Measurements from ENCODE around the gene RNF115.

Gene RNF115

DNA sequence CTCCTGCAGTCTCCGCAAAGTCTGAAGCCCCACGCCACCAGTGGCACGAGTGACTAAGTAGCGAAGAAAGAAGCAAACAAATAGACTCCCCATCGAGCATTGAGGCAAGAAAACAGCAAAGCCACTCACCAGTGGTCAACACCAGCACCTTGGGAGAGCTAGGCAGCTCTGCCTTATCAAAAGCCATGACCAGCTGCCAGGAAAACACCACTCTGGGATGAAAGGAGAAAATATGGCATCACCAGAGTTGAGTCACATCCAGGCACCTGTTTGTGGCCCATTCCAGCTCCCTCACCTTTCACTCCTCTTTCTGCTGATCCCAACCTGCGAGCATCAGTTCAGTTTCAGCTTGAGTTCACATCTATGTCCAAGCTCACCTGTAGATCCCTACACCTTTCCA, 134.0 kb downstream of the RNF115 start:
- Histone ChIP-seq H3K4me1 (peaks cover 0 to 5% (median 0%) of the 10 kb centered on the region in 4 donors), H3K36me3 (no peaks in the 10 kb centered on the region), H3K27me3 (no peaks in the 10 kb centered on the region), H3K9me3 (no peaks in the 10 kb centered on the region), H3K27ac (no peak overlapping the region), H3K4me3 (no peak overlapping the region)
- TF ChIP-seq, protein P1, sequence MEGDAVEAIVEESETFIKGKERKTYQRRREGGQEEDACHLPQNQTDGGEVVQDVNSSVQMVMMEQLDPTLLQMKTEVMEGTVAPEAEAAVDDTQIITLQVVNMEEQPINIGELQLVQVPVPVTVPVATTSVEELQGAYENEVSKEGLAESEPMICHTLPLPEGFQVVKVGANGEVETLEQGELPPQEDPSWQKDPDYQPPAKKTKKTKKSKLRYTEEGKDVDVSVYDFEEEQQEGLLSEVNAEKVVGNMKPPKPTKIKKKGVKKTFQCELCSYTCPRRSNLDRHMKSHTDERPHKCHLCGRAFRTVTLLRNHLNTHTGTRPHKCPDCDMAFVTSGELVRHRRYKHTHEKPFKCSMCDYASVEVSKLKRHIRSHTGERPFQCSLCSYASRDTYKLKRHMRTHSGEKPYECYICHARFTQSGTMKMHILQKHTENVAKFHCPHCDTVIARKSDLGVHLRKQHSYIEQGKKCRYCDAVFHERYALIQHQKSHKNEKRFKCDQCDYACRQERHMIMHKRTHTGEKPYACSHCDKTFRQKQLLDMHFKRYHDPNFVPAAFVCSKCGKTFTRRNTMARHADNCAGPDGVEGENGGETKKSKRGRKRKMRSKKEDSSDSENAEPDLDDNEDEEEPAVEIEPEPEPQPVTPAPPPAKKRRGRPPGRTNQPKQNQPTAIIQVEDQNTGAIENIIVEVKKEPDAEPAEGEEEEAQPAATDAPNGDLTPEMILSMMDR (IDR thresholded peaks at IDR 0.05), result no peak
- no peak for DNase-seq
- intact Hi-C loops (cut with DNase I; ENCODE audit: low total_unique reads), result no loop called here

DNA sequence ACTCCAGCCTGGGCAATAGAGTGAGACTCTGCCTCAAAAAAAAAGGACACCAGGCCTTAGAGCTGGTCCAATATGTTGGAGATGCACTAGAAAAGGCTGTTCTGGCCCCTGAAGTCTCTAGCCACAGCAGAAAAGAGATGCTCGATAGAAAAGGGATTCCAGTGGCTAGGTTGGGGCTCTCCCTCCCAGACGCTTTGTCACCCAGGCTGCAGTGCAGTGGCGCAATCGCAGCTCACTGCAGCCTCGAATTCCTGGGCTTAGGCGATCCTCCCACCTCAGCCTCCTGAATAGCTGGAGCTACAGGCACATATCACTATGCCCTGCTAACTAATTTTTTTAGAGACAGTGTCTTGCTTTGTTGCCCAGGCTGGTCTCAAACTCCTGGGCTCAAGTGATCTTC, 135.0 kb downstream of the RNF115 start:
- Histone ChIP-seq H3K4me3 (no peak overlapping the region), H3K36me3 (no peaks in the 10 kb centered on the region), H3K4me1 (peaks cover 0 to 5% (median 0%) of the 10 kb centered on the region in 4 donors), H3K27ac (no peak overlapping the region), H3K27me3 (no peaks in the 10 kb centered on the region), H3K9me3 (no peaks in the 10 kb centered on the region)
- TF ChIP-seq, protein P1 (IDR thresholded peaks at IDR 0.05), result no peak
- intact Hi-C loops (cut with DNase I; ENCODE audit: low total_unique reads), result no loop called here
- no peak for DNase-seq

All from tibial artery (tissue), 4 donors.